ENCODE data around the gene SIVA1. TPM values are rescaled to one million over a fixed set of nuclear protein-coding genes. Genes with fewer than 3 reads are reported as not detected.
A peak's percentile ranks its signal among the peaks of the same experiment; 100 is the strongest.
"Not testable (repeated sequence)": the region's sequence is repeated elsewhere in the genome, so short reads cannot be mapped to it uniquely, and the experiment has no call there.

The SIVA1 gene
- total RNA-seq, 1 experiment from 2014 or later: 85.8 TPM

GRCh38 chr14:104750056-104750752, 2.7 kb upstream of the SIVA1 start:
- intact Hi-C loops (cut with micrococcal nuclease; ENCODE audit: unreplicated experiment): loop anchor here (5.0 kb wide), 1 partner anchor 68 kb away; no protein-coding TSS in a partner anchor
- ChIA-PET POLR2A (ENCODE audit: unreplicated experiment) (no interaction called here), CTCF (interaction anchor here (0.7 kb wide), 1 partner anchor 68 kb away, joined by 4 read pairs; no protein-coding TSS in a partner anchor)
- H3K4me2 ChIP-seq: no peak overlapping the region
- no TSS peak for BruUV-seq (replicated peaks)
- no peaks in the 10 kb centered on the region for H3K9me2 ChIP-seq (ENCODE audit: insufficient read depth)
- peaks cover 9% of the 10 kb centered on the region; the same call in 1 of the 2 replicates for H3F3A ChIP-seq (ENCODE audit: insufficient read depth, low read depth)
- H4K20me1 ChIP-seq (ENCODE audit: insufficient read depth): peaks cover 7% of the 10 kb centered on the region
- peaks cover 28% of the 10 kb centered on the region for H3K4me1 ChIP-seq (replicated peaks; ENCODE audit: insufficient read depth)
- H3K79me2 ChIP-seq (ENCODE audit: low read depth): peaks cover 22% of the 10 kb centered on the region
- no peak overlapping the region for H2AFZ ChIP-seq
- H3K27me3 ChIP-seq (ENCODE audit: insufficient read depth, low read depth): no peaks in the 10 kb centered on the region
- DNase-seq: no peak
- H3K36me3 ChIP-seq (ENCODE audit: low read depth): no peaks in the 10 kb centered on the region
- no peak overlapping the region for H3K27ac ChIP-seq
- no peaks in the 10 kb centered on the region for H3K9me3 ChIP-seq (ENCODE audit: insufficient read depth, low read depth)
- TF ChIP-seq CTCF (conservative IDR thresholded peaks at IDR 0.05) (no peak), EZH2 (IDR thresholded peaks at IDR 0.05; ENCODE audit: low read depth) (no peak)
- H3K4me3 ChIP-seq: no peak overlapping the region

GRCh38 chr14:104750753-104751057, 2.2 kb upstream of the SIVA1 start:
- H2AFZ ChIP-seq: not testable (repeated sequence)

DNA sequence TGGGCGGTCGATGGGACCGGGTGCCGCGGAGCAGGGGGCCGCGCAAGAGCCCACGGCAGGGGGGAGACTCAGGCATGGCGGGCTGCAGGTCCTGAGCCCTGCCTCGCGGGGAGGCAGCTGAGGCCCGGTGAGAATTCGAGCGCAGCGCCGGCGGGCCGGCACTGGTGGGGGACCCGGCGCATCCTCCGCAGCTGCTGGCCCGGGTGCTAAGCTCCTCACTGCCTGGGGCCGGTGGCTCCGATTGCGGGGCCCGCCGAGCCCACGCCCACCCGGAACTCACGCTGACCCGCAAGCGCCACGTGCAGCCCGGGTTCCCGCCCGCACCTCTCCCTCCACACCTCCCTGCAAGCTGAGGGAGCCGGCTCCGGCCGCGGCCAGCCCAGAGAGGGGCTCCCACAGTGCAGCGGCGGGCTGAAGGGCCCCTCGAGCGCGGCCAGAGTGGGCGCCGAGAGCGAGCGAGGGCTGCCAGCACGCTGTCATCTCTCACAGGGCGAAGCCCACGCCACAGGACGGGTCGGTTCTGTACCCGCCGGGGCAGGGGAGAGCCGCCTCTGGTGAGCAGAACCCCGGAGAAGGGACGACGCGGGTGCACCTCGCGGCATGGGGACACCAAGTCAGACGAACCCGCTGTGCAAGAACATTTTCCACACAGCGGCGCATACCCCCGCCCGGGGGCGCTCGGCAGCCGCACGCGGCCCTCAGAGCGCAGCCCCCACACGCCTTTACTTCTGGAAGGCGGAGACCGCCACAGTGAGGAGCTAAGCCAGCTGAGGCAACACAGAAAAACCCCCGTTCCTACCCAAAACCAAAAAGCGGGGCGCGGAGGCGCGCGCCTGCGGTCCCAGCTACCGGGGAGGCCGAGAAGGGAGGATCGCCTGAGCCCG, 1.2 kb upstream of the SIVA1 start:
- Histone ChIP-seq H3K4me2 (peak overlapping the region; percentile 96), H3K27ac (no peak overlapping the region), H3K36me3 (ENCODE audit: low read depth) (peaks cover 3% of the 10 kb centered on the region; the same call in 1 of the 2 replicates), H3K9me2 (ENCODE audit: insufficient read depth) (no peaks in the 10 kb centered on the region), H3K27me3 (ENCODE audit: insufficient read depth, low read depth) (no peaks in the 10 kb centered on the region), H3K79me2 (ENCODE audit: low read depth) (peaks cover 34% of the 10 kb centered on the region), H4K20me1 (ENCODE audit: insufficient read depth) (peaks cover 10% of the 10 kb centered on the region), H2AFZ (peak overlapping the region; percentile 92), H3K9me3 (ENCODE audit: insufficient read depth, low read depth) (no peaks in the 10 kb centered on the region), H3K4me3 (peak overlapping the region; percentile 65; the same call in 1 of the 2 replicates), H3F3A (ENCODE audit: insufficient read depth, low read depth) (peaks cover 9% of the 10 kb centered on the region; the same call in 1 of the 2 replicates), H3K4me1 (replicated peaks; ENCODE audit: insufficient read depth) (peaks cover 28% of the 10 kb centered on the region)
- no peak for DNase-seq
- intact Hi-C loops (cut with micrococcal nuclease; ENCODE audit: unreplicated experiment): loop anchor here (5.0 kb wide), 1 partner anchor 69 kb away; no protein-coding TSS in a partner anchor
- TF ChIP-seq EZH2 (IDR thresholded peaks at IDR 0.05; ENCODE audit: low read depth) (no peak), CTCF (conservative IDR thresholded peaks at IDR 0.05) (no peak)
- POLR2A ChIA-PET (ENCODE audit: unreplicated experiment): no interaction called here
- CTCF ChIA-PET: no interaction called here
- BruUV-seq (replicated peaks): TSS peak; percentile 85

More at GRCh38 chr14:104750753-104751057, 2.2 kb upstream of the SIVA1 start:
- H3K9me3 ChIP-seq (ENCODE audit: insufficient read depth, low read depth); H3K36me3 ChIP-seq (ENCODE audit: low read depth); POLR2A ChIA-PET (ENCODE audit: unreplicated experiment); DNase-seq; H3F3A ChIP-seq (ENCODE audit: insufficient read depth, low read depth); CTCF ChIA-PET; H3K9me2 ChIP-seq (ENCODE audit: insufficient read depth); BruUV-seq (replicated peaks); H3K4me3 ChIP-seq; H3K27me3 ChIP-seq (ENCODE audit: insufficient read depth, low read depth); H4K20me1 ChIP-seq (ENCODE audit: insufficient read depth); H3K4me2 ChIP-seq; H3K27ac ChIP-seq: not testable (repeated sequence)
- intact Hi-C loops (cut with micrococcal nuclease; ENCODE audit: unreplicated experiment): loop anchor here (5.0 kb wide), 1 partner anchor 68 kb away; no protein-coding TSS in a partner anchor
- Histone ChIP-seq H3K79me2 (ENCODE audit: low read depth) (peaks cover 27% of the 10 kb centered on the region), H3K4me1 (replicated peaks; ENCODE audit: insufficient read depth) (peaks cover 28% of the 10 kb centered on the region)
